H1 (cell line): ENCODE results near the gene HECTD4. TPM values are rescaled to one million over a fixed set of nuclear protein-coding genes. Genes with fewer than 3 reads are reported as not detected.

Source experiments
- CREB1 ChIP-seq: IDR thresholded peaks from 2 replicates; pipeline ENCODE4 v1.6.1; 2012; ENCODE audit warnings: inconsistent platforms
- POLR2AphosphoS5 ChIP-seq: IDR thresholded peaks from 2 replicates; pipeline ENCODE4 v1.6.1; 2011; ENCODE audit warnings: low read depth, low read length
- RNF2 ChIP-seq: fragments of 200-900, 300-1000 bp; sonication (generic); IDR thresholded peaks from 2 replicates; pipeline ENCODE4 v1.7.1; 2016; ENCODE audit warnings: borderline replicate concordance, low read depth, mild to moderate bottlenecking, antibody characterized with exemption, low read length; ENCODE audit not compliant: poor library complexity, severe bottlenecking; ENCODE audit errors: missing control alignments
- TAF7 ChIP-seq: optimal IDR thresholded peaks from 2 replicates; pipeline ENCODE3; 2011; ENCODE audit warnings: low read depth, mild to moderate bottlenecking, inconsistent platforms, low read length, moderate library complexity, borderline replicate concordance
- polyA plus RNA-seq, 7 experiments: library from polyadenylated mRNA; depleted of rRNA in 3 of 7; stranded (reverse) in 5 of 7; unstranded in 2 of 7; fragments of >200 nt in 5 of 7; fragments of 200-250 nt in 2 of 7; gene quantifications; 1 replicate in 5 of 7; 2 replicates in 1 of 7; 4 replicates in 1 of 7; pipeline versions ENCODE4 v1.2.1 to v1.2.3, GENCODE V29; 2011 to 2013; ENCODE audit warnings: missing spikeins in 2 of 7, mixed read lengths in 2 of 7
- total RNA-seq: library from RNA; stranded (reverse); fragmentation: NEBNext Ultra II Directional; extraction: Animal tissue kit (Norgen Biotek cat#: 25700); gene quantifications from 2 replicates; pipeline ENCODE4 v1.2.1, GENCODE V29; 2021

The HECTD4 gene
- total and polyA plus RNA-seq, 2 of the 8 experiments (the other 6 are each of a cell fraction or from before 2014, with no cell fraction given) = 6.5 to 33.7 TPM

- TF ChIP-seq POLR2AphosphoS5 (no peak), CREB1 (no peak), RNF2 (no peak), TAF7 (no peak)
These were observed 18.8 kb upstream of the HECTD4 start (continued) for GRCh38 chr12:112401054-112401453.
